ENCODE results near the gene GUCA2B. TPM values are rescaled to one million over a fixed set of nuclear protein-coding genes. Genes with fewer than 3 reads are reported as not detected.

Gene GUCA2B
- total RNA-seq, 4 donors from 2014 or later = 1.0 TPM; not detected in 3

- in situ Hi-C loops (cut with MboI; ENCODE audit: low sequenced_read_pairs in 4 of 4) = loop anchor here in 1 of 4 donors (25.0 kb wide), 2 partner anchors 599 to 924 kb away; partner anchors contain the start of gene CLDN19
These were observed 14.6 kb upstream of the GUCA2B start for GRCh38 chr1:42138586-42138985.

GRCh38 chr1:42139444-42139843, 13.8 kb upstream of the GUCA2B start:
- in situ Hi-C loops (cut with MboI; ENCODE audit: low sequenced_read_pairs in 4 of 4) = loop anchor here in 1 of 4 donors (25.0 kb wide), 2 partner anchors 598 to 923 kb away; partner anchors contain the start of gene CLDN19
- H3K4me1 ChIP-seq = no peaks in the 10 kb centered on the region
- intact Hi-C loops (cut with DNase I; ENCODE audit: low total_unique reads) = no loop called here
- H3K9me3 ChIP-seq = no peaks in the 10 kb centered on the region
- H3K36me3 ChIP-seq = no peaks in the 10 kb centered on the region
- TF ChIP-seq, protein P1, sequence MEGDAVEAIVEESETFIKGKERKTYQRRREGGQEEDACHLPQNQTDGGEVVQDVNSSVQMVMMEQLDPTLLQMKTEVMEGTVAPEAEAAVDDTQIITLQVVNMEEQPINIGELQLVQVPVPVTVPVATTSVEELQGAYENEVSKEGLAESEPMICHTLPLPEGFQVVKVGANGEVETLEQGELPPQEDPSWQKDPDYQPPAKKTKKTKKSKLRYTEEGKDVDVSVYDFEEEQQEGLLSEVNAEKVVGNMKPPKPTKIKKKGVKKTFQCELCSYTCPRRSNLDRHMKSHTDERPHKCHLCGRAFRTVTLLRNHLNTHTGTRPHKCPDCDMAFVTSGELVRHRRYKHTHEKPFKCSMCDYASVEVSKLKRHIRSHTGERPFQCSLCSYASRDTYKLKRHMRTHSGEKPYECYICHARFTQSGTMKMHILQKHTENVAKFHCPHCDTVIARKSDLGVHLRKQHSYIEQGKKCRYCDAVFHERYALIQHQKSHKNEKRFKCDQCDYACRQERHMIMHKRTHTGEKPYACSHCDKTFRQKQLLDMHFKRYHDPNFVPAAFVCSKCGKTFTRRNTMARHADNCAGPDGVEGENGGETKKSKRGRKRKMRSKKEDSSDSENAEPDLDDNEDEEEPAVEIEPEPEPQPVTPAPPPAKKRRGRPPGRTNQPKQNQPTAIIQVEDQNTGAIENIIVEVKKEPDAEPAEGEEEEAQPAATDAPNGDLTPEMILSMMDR (IDR thresholded peaks at IDR 0.05 in 4 of 5, conservative IDR thresholded peaks at IDR 0.05 in 1 of 5) = no peak
- TF ChIP-seq POLR2A (IDR thresholded peaks at IDR 0.05) = no peak
- H3K27ac ChIP-seq = no peak overlapping the region
- no peak overlapping the region for H3K4me3 ChIP-seq
- ATAC-seq = no peak
- no peak for DNase-seq
- H3K27me3 ChIP-seq = peaks cover 0 to 18% (median 16%) of the 10 kb centered on the region in 3 donors

More at GRCh38 chr1:42138586-42138985, 14.6 kb upstream of the GUCA2B start:
- Histone ChIP-seq H3K27me3 (peaks cover 0 to 12% (median 11%) of the 10 kb centered on the region in 3 donors), H3K4me1 (no peaks in the 10 kb centered on the region), H3K36me3 (no peaks in the 10 kb centered on the region), H3K9me3 (no peaks in the 10 kb centered on the region), H3K27ac (no peak overlapping the region), H3K4me3 (no peak overlapping the region)
- DNase-seq (no peak), ATAC-seq (no peak)
- TF ChIP-seq, protein P1 (IDR thresholded peaks at IDR 0.05 in 4 of 5, conservative IDR thresholded peaks at IDR 0.05 in 1 of 5) = no peak
- TF ChIP-seq POLR2A (IDR thresholded peaks at IDR 0.05) = no peak
- intact Hi-C loops (cut with DNase I; ENCODE audit: low total_unique reads) = no loop called here

- Histone ChIP-seq H3K27me3 (peaks cover 0 to 19% (median 18%) of the 10 kb centered on the region in 3 donors), H3K4me1 (no peaks in the 10 kb centered on the region), H3K9me3 (no peaks in the 10 kb centered on the region), H3K27ac (no peak overlapping the region), H3K4me3 (no peak overlapping the region), H3K36me3 (no peaks in the 10 kb centered on the region)
- TF ChIP-seq, protein P1 (IDR thresholded peaks at IDR 0.05 in 4 of 5, conservative IDR thresholded peaks at IDR 0.05 in 1 of 5) = no peak
- TF ChIP-seq POLR2A (IDR thresholded peaks at IDR 0.05) = no peak
- ATAC-seq = no peak
- in situ Hi-C loops (cut with MboI; ENCODE audit: low sequenced_read_pairs in 4 of 4) (loop anchor here in 1 of 4 donors (25.0 kb wide), 2 partner anchors 597 to 922 kb away; partner anchors contain the start of gene CLDN19), intact Hi-C loops (cut with DNase I; ENCODE audit: low total_unique reads) (loop anchor here (10.0 kb wide), 2 partner anchors 605 to 935 kb away; partner anchors contain the start of gene CLDN19)
- DNase-seq = no peak
These were observed 13.0 kb upstream of the GUCA2B start for GRCh38 chr1:42140191-42140590.

GRCh38 chr1:42141978-42142377, 11.2 kb upstream of the GUCA2B start:
- no peak for ATAC-seq
- H3K27me3 ChIP-seq = peaks cover 7 to 28% (median 21%) of the 10 kb centered on the region in 3 donors
- no peaks in the 10 kb centered on the region for H3K9me3 ChIP-seq
- intact Hi-C loops (cut with DNase I; ENCODE audit: low total_unique reads) = loop anchor here (10.0 kb wide), 2 partner anchors 603 to 933 kb away; partner anchors contain the start of gene CLDN19
- no peaks in the 10 kb centered on the region for H3K36me3 ChIP-seq
- no peaks in the 10 kb centered on the region for H3K4me1 ChIP-seq
- no peak overlapping the region for H3K4me3 ChIP-seq
- DNase-seq = no peak
- in situ Hi-C loops (cut with MboI; ENCODE audit: low sequenced_read_pairs in 4 of 4) = loop anchor here in 1 of 4 donors (25.0 kb wide), 2 partner anchors 595 to 920 kb away; partner anchors contain the start of gene CLDN19
- no peak overlapping the region for H3K27ac ChIP-seq
- TF ChIP-seq POLR2A (IDR thresholded peaks at IDR 0.05) = no peak
- TF ChIP-seq, protein P1 (IDR thresholded peaks at IDR 0.05 in 4 of 5, conservative IDR thresholded peaks at IDR 0.05 in 1 of 5) = no peak
